H1 (cell line): ENCODE measurements around the gene UFSP2. TPM values are rescaled to one million over a fixed set of nuclear protein-coding genes. Genes with fewer than 3 reads are reported as not detected.

Experiments
- CBX5 ChIP-seq: fragments of 300-800, 300-1000 bp; sonication (generic); IDR thresholded peaks from 2 replicates; pipeline ENCODE4 v1.7.1; 2016; ENCODE audit warnings: antibody characterized with exemption, low read length, low read depth
- RBBP5 ChIP-seq: IDR thresholded peaks from 2 replicates; pipeline ENCODE4 v1.7.1; 2012; ENCODE audit warnings: low read depth, mild to moderate bottlenecking, inconsistent platforms, low read length, moderate library complexity, borderline replicate concordance
- SIN3A ChIP-seq, 2 experiments: IDR thresholded peaks in 1 of 2; conservative IDR thresholded peaks in 1 of 2; 2 replicates each; pipeline ENCODE4 v1.6.1; 2011 to 2012; ENCODE audit warnings: low read length in 2 of 2, improper control_type of control experiment in 1 of 2, low read depth in 1 of 2, mild to moderate bottlenecking in 1 of 2
- TAF7 ChIP-seq: optimal IDR thresholded peaks from 2 replicates; pipeline ENCODE3; 2011; ENCODE audit warnings: low read depth, mild to moderate bottlenecking, inconsistent platforms, low read length, moderate library complexity, borderline replicate concordance
- polyA plus RNA-seq, 7 experiments: library from polyadenylated mRNA; depleted of rRNA in 3 of 7; stranded (reverse) in 5 of 7; unstranded in 2 of 7; fragments of >200 nt in 5 of 7; fragments of 200-250 nt in 2 of 7; gene quantifications; 1 replicate in 5 of 7; 2 replicates in 1 of 7; 4 replicates in 1 of 7; pipeline versions ENCODE4 v1.2.1 to v1.2.3, GENCODE V29; 2011 to 2013; ENCODE audit warnings: missing spikeins in 2 of 7, mixed read lengths in 2 of 7
- total RNA-seq: library from RNA; stranded (reverse); fragmentation: NEBNext Ultra II Directional; extraction: Animal tissue kit (Norgen Biotek cat#: 25700); gene quantifications from 2 replicates; pipeline ENCODE4 v1.2.1, GENCODE V29; 2021
- TF ChIP-seq, protein P1 (sequence below): IDR thresholded peaks from 2 replicates; pipeline ENCODE4 v1.6.1; 2011; ENCODE audit warnings: low read length, improper control_type of control experiment

UFSP2 gene
- total and polyA plus RNA-seq, 2 of the 8 experiments (the other 6 are each of a cell fraction or from before 2014, with no cell fraction given), result 22.9 to 26.0 TPM

- TF ChIP-seq RBBP5 (no peak), TAF7 (no peak), CBX5 (no peak), SIN3A (conservative IDR thresholded peaks at IDR 0.05 in 1 of 2, IDR thresholded peaks at IDR 0.05 in 1 of 2; ENCODE audit: low read depth in 1 of 2, low read length in 2 of 2) (no peak)
- TF ChIP-seq, protein P1, sequence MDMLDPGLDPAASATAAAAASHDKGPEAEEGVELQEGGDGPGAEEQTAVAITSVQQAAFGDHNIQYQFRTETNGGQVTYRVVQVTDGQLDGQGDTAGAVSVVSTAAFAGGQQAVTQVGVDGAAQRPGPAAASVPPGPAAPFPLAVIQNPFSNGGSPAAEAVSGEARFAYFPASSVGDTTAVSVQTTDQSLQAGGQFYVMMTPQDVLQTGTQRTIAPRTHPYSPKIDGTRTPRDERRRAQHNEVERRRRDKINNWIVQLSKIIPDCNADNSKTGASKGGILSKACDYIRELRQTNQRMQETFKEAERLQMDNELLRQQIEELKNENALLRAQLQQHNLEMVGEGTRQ, result no peak
Observed at GRCh38 chr4:185399466-185399865, 26.3 kb downstream of the UFSP2 start (continued).
